Hematopoietic multipotent progenitor cell treated with erythropoietin and hydrocortisone succinate and interleukin-3 and kit ligand, for 15 days (in vitro differentiated cells): ENCODE results near the gene DPM3.
"Not testable (repeated sequence)": the region's sequence is repeated elsewhere in the genome, so short reads cannot be mapped to it uniquely, and the experiment has no call there.

Experiments used
- DNase-seq: peaks from one replicate; pipeline ENCODE4 v3.0.0-alpha.2; 2015; ENCODE audit warnings: low spot score

The DPM3 gene

DNA sequence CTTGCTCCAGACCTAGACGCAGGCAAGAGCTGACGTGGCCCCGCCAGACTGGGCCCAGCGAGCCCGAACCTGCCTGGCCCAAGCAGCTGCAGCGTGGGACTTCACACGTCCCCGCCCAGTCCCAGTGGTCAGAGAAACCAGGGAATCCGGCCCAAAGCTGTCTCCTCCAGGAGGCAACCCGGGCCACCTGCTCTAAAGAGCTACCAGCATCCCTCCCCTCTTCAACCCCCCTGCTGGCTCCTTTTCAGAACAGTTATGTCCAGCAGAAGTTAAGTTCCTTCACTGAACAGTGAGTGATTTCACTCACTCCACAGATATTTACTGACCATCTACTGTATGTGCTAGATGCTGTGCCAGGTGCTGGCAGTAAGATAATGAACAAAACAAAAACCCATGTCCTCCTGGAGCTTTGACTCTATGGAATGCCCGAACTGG, 14.8 kb downstream of the DPM3 start:
- DNase-seq, result no peak

DNA sequence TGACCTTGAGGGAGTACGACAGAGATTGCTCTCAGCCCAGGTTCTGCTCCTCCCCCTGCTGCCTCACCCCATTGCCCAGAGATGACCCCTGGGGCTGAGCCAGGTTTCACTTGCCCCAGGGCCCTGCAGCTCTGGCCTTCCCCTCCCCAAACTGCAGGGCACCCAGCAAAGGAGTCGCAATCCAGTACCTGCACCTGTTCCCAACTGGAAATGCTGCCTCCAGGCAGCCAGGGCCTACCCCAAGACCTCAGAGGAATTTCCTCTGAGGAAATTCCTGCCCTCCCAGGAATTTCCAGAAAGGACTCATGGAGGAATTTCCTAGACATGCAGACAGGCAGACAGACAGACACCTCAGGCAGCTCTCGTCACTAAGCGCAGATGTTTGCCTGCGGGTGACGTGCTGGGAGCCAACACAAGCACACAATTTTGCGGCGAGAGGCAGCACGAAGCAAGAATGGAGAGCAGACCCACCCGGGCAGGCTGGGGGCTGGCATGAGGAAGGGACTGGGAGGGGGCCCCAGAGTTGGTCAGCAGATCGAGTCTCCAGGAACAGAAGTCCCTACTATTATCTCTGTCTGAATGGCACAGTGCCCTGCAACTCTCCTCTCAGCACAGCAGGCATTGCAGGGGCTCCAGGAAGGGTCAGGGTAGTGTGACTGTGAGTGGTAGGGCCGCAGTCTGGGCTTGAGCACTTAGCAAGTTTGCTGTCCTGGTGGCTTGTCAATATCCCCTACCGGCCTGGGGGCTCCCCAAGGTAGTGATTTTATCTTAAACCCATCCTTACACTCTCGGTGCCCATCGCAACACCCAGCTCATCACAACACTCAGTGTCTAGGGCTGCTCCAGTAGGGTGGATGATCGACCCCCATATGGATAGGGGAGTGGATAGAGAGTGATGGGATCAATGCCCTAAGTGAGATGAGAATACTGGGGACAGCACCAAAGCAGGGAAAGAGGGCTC, 15.5 kb downstream of the DPM3 start:
- no peak for DNase-seq

DNA sequence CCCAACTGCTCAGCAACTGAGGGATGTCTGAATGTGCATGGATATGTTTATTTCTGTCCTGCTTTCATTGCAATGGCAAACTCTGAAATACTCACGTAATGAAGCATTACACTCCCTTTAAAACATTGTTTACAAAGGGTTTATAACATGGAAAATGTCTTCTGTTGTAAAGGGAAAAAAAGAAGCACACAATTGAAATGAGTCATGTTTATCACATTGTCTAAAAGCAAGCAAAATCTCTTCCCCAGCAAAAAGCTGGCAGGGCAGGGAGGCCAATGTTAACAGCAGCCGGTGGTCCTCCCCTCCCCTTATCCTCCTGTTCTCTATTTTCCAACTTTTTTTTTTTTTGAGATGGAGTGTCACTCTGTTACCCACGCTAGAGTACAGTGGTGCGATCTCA, 16.5 kb downstream of the DPM3 start:
- no peak for DNase-seq

DNA sequence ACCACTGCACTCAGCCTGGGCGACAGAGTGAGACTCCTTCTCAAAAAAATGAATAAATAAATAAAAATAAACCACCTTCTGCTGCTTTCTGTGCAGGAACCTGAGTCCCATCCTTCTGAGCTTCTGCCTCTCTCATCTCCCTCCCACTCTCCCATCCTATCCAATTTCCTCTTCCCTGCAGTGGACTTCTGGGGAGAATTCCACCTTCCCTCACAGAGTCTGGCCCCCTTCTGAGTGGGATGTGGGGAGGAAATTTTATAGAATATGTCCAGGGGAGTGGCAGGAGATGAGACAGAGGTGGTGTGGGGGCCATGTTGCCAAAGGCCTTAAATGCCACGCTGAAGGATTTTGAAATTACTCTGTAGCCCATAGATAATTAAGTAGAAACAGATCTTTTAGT, 18.0 kb downstream of the DPM3 start:
- DNase-seq, result no peak

DNA sequence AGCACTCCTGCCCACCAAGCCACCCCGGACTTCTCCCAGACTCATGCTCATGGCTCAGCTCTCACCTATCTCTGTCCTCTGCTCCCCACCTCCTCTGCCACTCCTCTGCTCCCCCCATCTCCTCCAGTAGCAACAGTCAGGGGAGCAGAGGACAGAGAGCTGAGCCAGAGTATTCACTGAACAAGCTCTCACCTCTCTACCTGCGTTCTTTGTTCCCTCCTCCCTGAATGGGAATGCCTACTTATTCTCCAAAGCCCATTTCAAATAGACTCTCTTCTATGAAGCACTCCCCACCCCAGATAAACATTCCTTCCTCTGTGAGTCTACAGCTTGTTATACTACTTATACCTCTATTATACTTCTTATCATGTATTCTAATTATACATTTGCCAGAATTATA, 19.1 kb downstream of the DPM3 start:
- DNase-seq, result no peak

DNA sequence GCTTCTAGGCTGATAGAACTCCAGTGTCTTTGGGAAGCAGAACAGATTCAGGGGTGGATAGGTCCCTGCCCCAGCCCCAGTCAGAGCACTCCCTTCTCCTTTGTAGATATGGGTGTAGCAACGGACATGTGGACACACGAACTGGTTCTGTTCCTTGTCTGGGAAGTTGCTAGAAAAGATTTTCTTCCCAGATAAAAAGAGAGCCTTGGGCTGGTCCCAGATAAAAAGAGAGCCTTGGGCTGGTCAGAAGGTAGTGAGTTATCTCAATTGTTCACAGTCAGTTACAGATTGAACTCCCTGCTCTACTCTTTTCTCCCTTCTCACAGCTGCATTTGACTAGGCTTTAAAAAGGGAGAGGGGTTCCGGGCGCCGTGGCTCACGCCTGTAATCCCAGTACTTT, 20.1 kb downstream of the DPM3 start:
- no peak for DNase-seq

DNA sequence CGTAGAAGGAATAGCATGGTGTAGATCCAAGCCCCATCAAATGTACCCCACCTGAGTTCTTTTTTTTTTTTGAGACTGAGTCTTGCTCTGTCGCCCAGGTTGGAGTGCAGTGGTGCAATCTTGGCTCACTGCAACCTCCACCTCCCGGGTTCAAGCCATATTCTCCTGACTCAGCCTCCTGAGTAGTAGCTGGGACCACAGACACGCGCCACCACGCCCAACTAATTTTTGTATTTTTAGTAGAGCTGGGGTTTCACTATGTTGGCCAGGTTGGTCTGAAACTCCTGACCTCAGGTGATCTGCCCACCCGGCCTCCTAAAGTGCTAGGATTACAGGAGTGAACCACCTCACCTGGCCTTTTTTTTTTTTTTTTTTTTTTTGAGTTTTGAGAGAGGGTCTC, 22.2 kb downstream of the DPM3 start:
- DNase-seq, result not testable (repeated sequence)

DNA sequence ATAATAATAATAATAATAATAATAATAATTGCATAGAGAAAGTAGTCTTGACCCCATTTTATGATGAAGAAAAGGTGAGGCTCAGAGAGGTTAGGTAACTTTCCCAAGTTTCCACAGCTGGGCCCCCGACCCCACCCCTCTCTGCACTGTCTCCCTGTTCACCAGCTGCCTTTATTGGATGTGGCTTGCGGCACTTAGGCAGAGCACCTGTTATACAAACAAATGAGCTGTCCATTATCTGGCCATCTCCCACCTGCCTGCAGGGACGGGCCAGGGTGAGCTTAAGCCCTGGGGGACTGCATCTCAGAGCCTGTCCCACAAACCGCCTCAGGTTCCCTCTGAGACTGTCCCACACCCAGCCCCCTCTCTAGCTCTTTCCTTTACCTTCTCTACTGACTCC, 22.7 kb downstream of the DPM3 start:
- no peak for DNase-seq

DNA sequence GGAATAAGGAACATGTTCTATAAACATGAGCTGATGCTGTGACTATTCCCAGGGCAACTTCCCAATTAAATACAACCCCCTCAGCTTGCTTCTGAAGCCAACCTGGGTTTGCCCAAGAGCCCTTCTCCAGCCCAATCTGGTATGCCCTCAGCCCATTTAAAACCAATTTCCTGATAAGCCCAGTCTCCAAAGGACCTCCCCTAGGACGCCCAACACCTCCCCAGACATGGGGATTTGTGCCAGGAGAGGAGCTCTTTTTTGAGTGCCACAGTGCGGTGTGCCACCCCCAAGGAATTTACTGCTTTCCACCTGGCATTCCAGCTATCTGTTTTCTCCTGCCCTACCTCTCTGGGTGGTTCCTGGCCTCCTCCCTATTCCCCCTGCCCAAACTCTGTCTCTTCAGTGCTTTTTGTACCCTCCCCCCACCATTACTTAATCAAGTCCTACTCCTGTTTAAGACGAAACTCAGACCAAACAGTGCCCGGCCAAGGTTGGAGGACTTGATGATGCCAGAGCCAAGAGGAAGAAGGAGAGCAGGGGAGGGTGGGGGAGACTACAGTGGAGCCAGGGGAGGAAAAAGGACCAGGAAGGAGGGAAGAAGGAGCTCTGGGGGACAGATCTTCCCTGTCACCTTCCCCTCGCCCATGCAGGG, 24.1 kb downstream of the DPM3 start:
- DNase-seq, result no peak

DNA sequence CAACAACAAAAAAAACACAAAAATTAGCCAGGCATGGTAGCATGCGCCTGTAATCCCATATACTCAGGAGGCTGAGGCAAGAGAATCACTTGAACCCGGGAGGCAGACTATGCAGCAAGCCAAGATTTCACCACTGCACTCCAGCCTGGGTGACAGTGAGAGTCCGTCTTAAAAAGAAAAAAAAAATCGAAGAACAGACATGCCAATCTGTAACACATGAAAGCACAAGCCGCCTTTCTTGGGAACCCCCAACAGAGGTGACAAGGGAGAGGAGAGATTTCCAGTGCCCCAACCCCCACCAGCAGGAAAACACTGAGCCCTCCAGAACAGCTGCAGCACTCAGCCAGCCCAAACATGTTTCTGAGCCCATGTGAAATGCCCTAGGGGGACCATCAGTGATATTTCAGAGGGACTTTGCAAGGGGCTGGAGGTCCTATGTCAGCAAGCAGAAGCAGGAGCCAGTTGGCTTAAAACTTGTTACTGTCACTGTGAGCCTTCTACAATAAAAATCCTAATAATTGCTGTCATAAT, 26.8 kb downstream of the DPM3 start:
- DNase-seq, result no peak

DNA sequence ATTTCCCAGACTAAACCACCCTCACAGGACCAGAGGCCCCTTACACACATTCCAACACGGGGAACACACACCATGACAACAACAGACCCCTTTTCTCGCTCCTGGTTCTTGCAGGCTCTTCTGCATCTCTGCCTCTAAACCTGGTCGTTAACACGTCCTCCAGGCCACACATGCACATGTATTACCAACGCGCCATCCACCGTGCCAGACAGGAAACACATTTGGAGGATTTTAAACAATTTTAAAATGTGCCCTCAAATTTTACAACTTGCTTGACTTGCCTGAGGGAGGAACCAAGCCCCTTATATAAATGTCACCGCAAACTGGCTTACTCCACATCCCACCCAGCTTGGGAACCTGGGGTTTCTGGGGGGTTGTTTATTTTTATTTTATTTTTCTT, 29.5 kb downstream of the DPM3 start:
- no peak for DNase-seq

DNA sequence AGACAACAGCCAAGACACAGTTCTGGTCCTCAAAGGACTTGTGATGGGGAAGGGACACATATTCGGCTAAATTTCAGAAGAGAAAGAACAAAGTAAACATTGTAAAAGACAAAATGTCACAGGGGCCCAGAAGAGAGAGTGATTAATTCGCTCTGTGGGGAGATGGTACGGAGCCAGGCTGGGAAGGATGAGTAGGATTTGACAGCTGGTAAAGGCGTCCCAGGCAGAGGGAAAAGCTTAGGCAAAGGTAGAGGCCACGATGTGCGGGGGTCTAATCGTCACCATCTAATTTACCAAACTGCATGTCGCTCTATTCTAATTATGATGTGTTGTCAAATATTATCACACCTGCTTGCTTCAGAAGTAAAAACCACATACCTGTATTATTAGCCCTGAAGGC, 29.9 kb downstream of the DPM3 start:
- no peak for DNase-seq

DNA sequence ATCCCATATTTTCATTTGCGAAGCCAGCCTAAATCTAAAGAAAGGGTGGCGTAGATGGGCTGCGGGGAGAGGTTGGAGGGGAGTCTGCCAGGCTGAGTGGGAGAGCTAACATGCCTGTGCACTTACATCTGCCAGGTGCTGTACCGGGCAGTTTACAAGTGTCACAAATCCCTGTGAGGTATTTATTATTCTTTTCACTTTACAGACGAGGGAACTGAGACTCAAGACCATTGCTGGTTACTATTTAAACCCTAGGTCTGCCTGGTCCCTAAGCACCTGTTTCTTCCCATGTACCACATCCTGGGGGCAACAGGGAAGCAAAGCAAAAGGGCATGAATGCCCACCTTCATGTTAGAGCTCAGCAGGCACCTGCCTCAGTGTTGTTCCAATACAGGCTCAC, 32.0 kb downstream of the DPM3 start:
- DNase-seq, result no peak

DNA sequence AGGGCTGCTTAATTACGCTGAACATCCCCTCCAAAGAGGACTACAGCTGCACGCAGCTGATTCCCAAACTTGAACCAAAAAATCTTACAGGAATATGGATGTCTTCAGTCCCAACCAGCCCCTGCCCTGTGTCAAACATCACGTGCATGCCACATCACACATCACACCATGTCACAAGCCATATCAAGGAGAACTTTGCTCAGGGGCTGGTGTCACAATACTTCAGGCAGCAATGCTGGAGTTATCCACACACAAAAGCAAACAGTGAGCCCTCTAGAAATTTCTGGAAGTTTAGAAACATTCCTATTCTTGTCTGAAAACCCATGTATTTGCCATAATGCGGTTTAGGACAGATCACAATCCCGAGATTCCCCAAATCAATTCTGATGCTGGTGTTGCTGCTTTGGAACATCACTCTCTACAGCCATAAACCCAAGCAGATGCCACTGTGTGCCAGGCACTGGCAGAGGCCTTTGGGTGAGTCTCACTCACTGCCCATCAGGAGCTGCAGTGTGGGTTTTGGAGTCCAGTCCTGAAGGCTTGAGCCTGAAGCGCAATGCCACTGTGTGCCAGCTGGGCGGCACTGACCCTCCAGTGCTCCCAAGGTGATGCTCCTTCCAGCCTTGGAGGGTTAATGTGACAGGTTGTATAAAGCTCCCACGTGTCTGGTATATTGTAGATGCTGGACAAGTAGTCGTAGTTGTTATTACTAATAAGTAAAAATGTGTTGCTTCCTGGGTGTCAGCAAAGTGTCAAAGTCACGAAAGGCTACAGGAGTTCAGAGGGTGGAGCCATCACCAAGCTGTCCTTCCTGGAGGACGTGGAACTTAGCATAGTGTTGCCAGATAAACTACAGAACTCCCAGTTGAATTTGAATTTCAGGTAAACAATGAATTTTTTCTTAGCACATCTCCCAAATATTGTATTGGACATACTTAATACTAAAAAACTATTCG, 32.7 kb downstream of the DPM3 start:
- DNase-seq, result no peak

DNA sequence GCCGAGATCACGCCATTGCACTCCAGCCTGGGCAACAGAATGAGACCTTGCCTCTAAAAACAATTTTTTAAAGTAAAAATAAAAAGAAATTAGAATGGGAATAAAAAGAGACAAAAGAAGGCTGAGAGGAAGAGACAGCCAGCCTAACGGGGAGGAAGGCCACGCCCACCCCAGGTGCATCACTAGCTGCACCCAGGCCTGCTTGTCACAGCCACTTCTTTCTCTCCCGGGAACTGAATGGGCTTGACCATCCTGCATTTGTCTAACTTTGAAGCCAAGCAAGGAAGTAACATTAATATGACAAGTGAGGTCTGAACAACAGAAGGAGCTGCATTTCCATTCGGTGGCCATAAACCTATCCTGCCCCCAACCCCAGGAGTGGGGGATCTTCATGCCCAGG, 33.5 kb downstream of the DPM3 start:
- DNase-seq, result no peak

DNA sequence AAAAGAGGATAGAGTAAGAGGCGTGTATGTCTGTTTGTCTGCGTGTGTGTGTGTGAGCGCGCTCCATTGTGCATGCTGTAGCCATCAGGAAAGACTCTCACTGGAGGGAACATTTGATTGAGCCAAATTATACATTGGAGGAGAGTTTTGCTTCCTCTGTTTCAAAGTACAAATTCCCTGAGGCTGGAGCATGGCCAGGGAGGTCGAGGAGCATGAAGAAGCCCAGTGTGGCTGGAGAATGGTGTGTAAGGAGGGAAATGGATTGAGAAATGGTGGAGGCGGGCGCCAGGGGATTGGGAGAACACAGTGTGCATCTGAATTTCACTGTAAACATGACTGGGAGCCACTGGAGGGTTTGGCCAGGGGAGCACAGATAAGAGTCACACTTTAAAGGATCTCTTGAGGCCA, 34.7 kb downstream of the DPM3 start:
- no peak for DNase-seq

DNA sequence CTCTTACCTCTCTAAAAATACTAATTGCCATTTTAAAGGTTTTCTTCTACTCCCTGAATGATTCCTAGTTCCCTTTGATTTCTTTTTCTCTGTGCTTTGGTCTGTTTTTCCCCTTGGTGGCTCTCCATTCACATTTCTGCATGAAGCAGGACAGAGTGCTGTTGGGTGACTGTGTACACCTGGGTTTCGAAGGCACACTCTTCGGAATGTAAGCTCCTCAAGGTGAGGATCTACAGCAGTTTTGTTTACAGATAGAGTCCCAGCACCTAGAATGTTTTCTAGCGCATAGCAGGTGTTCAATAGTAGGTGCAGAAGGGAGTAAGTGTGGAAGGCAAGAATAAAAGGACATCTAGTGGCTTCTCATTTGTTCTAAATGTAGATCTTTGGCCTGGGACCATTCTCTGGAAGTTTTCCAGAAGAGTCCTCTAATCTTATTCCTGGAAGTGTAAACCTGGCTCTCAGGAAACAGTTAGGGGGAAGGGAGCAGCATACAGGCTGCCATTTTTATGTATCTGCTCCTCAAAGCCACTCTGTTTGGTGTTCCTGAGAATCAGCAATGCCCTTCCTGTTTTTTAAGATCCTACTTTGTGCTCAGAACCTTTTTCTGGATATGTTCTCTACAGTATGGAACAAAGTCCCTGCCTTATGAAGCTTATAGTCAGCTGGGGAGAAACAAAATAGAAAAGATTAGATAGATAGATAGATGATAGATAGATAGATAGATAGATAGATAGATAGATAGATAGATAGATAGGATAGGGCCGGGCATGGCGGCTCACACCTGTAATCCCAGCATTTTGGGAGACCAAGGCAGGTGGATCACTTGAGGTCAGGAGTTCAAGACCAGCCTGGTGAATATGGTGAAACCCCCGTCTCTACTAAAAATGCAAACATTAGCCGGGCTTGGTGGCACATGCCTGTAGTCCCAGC, 35.5 kb downstream of the DPM3 start:
- DNase-seq, result no peak

DNA sequence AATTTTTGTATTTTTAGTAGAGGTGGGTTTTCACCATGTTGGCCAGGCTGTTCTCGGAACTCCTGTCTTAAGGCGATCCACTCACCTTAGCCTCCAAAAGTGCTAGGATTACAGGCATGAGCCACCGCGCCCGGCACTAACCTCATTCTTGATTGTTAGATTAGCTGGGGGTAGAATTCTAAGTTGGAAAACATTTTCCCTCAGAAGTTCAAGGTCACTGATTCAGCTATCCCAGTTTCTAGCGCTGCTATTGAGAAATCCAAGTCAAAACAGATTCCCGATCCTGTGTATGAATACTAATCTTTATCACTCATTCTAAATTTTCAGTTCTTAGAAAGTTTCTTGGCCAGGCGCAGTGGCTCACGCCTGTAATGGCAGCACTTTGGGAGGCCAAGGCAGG, 37.0 kb downstream of the DPM3 start:
- no peak for DNase-seq

DNA sequence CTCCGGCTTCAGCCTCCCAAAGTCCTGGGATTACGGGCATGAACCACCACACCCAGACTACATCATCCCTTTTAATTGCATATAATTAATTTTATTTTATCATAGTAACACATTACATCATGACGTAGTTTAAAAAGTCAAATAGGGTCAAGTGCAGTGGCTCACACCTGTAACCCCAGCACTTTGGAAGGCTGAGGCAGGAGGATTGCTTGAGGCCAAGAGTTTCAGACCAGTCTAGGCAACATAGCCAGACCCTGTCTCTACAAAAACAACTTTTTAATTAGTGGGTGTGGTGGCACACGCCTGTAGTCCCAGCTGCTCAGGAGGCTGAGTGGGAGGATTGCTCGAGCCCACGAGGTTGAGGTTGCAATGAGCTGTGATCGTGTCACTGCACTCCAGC, 41.0 kb downstream of the DPM3 start:
- DNase-seq, result no peak

DNA sequence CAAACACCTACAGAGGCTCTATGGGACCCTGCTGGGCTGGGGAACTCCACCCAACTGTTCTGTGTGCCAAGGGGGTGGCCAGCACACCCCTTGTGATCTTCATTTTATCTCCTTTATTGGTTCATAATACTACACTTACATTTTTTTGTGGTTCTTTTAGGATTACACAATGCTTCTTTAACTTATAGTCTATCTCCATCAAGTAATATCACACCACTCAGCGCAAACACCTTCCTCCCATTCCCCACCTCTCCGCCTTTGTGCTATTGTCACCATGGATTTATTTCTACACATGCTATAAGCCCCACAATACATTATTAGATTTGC, 45.7 kb downstream of the DPM3 start:
- no peak for DNase-seq
